ENCODE results near the gene RPL18A.

DNA sequence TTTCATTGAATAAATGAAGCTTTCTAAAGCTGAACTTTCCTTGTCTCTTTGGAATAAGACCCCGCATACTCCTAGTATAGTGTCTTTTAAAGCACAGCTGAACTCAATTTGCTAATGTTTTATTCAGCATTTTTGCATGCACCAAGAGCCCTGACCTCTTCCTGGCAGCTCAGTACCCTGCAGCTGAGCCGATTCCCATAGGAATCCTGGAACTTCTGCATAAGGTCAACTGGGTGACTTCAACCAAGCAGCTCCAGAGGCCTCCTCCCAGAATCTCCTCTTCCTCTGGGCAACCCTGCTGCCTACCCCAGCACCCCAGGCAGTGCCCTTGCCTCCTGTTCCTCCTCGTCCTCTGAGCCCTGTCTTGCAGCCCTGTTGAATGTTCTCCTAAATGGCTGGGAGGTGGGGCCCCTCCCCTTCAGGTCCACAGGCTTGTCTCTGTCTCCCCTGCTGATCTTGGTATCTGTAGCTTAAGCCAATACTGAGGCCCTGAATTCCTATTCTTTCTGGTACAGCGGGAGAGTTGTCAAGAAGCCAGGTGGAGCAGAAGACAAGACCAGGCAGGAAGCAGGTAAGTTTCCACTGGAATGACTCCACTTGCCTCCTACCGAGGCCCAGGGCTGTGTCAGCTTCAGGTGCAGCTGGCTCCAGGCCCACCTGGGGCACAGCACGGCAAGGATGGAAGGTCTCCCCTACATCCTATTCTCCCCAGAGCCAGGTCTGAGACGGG is 49.5 kb downstream of the RPL18A start:
- TF ChIP-seq, protein P1, sequence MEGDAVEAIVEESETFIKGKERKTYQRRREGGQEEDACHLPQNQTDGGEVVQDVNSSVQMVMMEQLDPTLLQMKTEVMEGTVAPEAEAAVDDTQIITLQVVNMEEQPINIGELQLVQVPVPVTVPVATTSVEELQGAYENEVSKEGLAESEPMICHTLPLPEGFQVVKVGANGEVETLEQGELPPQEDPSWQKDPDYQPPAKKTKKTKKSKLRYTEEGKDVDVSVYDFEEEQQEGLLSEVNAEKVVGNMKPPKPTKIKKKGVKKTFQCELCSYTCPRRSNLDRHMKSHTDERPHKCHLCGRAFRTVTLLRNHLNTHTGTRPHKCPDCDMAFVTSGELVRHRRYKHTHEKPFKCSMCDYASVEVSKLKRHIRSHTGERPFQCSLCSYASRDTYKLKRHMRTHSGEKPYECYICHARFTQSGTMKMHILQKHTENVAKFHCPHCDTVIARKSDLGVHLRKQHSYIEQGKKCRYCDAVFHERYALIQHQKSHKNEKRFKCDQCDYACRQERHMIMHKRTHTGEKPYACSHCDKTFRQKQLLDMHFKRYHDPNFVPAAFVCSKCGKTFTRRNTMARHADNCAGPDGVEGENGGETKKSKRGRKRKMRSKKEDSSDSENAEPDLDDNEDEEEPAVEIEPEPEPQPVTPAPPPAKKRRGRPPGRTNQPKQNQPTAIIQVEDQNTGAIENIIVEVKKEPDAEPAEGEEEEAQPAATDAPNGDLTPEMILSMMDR (IDR thresholded peaks at IDR 0.05; ENCODE audit: borderline replicate concordance, extremely low read depth, low read length, poor library complexity, severe bottlenecking) = no peak
- no peak for TF ChIP-seq EZH2 (IDR thresholded peaks at IDR 0.05; ENCODE audit: borderline replicate concordance, low read depth, low read length, severe bottlenecking)

Measured in DND-41 (cell line).